HuH-7.5 (cell line): Measurements from ENCODE around the gene OR8D1.

Experiments used
- DNase-seq: peaks from one replicate; pipeline ENCODE4 v3.0.0; 2011; ENCODE audit warnings: low spot score

OR8D1 gene

DNA sequence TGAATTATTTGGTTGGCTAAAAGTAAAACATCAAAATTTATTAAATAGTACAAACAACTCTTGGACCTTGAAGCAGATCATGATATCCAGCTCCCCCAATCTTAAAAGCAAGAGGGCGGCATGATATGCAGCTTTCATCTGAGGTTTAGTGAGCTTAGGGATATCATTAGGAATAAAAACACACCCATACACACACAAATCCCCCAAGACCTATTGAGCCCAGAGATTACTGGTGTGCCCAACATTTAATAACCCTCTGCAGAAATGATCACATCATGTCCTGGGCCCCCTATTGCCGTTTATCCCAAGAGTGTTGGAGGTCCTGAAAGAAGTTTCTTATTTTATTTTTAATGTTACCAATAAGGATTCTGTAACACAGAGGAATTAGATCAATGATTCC lies at the start of gene OR8D1:
TSS of gene OR8D1 (minus strand) at position 101 of the 400 bp plus-strand sequence. CDS start 3,183 bp downstream, outside the sequence.
- no peak for DNase-seq

DNA sequence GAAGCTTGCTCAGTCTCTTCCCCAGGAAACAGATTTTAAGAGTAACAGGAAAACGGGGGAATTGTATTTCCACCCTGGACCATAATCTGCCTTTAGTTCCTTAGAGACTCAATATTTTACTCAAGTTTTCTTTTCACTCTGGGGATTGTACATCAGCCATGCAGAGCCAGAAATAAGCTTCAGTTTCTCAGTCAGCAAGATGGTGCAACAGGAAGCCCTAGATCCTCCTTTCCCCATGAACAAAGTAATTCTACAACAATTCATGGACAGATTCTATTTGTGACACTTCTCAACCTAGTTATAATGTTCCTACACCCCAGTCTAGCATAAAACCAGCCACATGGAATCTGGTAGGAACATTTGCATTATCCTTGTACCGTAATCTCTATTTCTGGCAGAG lies 45.8 kb upstream of the OR8D1 start:
- no peak for DNase-seq

- no peak for DNase-seq
Observed at GRCh38 chr11:124346311-124346955, 32.7 kb upstream of the OR8D1 start.

GRCh38 chr11:124344346-124344745 lies 30.6 kb upstream of the OR8D1 start:
- no peak for DNase-seq

DNA sequence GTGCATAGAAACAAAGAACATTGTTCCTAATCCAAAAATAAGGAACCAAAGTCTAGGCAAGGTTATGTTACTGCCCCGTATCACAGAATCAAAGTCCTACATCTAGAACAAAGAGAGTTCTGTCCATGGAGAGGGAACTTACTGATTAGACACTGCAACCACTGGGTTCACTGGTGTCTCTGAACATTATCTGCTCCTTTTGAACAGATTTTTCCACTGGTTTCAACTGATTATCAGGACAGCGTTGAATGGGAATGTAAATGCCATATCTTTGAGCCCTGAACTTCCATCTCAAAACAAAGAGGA lies 26.3 kb upstream of the OR8D1 start:
- no peak for DNase-seq

GRCh38 chr11:124339396-124340141 lies 25.8 kb upstream of the OR8D1 start:
- no peak for DNase-seq

- no peak for DNase-seq
Observed at GRCh38 chr11:124331873-124332272, 18.1 kb upstream of the OR8D1 start.

- no peak for DNase-seq
Observed at GRCh38 chr11:124329787-124330478, 16.2 kb upstream of the OR8D1 start.

DNA sequence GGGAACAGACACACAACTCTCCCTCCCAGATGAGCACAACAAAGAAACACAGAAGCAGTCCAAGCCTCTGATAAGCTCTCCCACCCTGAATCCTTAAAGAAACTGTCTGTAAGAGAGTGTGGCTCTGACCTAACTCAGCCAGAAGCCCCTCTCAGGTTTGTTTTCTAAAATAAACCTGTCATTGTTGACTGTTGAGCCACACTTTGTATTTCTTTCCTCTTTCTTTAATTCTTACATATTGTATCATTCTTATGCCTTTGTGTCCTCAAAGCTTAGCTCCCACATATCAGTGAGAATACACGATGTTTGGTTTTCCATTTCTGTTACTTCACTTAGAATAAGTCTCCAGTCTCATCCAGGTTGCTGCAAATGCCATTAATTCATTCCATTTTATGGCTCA lies 14.0 kb upstream of the OR8D1 start:
- DNase-seq = no peak

GRCh38 chr11:124322356-124322755 lies 8.6 kb upstream of the OR8D1 start:
- DNase-seq = no peak

- no peak for DNase-seq
Observed at GRCh38 chr11:124320097-124320496, 6.3 kb upstream of the OR8D1 start, which contains the start of gene OR8D2. Gene OR8D2 (minus strand): TSS chr11:124320197. CDS start chr11:124320197, 0 bp downstream.

- no peak for DNase-seq
Observed at GRCh38 chr11:124315052-124315451, 1.3 kb upstream of the OR8D1 start.

DNA sequence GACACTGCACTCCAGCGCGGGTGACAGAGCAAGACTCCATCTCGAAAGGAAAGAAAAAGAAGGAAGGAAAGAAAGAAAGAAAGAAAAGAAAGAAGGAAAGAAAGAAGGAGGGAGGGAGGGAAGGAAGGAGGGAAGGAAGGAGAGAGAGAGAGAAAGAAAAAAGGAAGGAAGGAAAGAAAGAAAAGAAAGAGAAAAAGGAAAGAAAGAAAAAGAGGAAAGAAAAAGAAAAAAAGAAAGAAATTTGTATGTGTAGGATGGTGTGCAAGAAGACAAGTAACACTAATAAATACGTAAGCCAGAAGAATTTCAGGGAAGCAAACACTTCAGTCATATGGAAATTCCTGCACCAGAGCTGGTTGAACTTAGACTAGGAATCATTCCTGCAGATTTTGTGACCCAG lies 618 bp downstream of the OR8D1 start:
- no peak for DNase-seq

GRCh38 chr11:124311670-124312069 lies 2.1 kb downstream of the OR8D1 start:
- DNase-seq = no peak

GRCh38 chr11:124311269-124311668 lies 2.5 kb downstream of the OR8D1 start:
- DNase-seq = no peak

GRCh38 chr11:124310721-124311120 lies 3.0 kb downstream of the OR8D1 start:
- DNase-seq = no peak

- no peak for DNase-seq
Observed at GRCh38 chr11:124307093-124307492, 6.7 kb downstream of the OR8D1 start.

DNA sequence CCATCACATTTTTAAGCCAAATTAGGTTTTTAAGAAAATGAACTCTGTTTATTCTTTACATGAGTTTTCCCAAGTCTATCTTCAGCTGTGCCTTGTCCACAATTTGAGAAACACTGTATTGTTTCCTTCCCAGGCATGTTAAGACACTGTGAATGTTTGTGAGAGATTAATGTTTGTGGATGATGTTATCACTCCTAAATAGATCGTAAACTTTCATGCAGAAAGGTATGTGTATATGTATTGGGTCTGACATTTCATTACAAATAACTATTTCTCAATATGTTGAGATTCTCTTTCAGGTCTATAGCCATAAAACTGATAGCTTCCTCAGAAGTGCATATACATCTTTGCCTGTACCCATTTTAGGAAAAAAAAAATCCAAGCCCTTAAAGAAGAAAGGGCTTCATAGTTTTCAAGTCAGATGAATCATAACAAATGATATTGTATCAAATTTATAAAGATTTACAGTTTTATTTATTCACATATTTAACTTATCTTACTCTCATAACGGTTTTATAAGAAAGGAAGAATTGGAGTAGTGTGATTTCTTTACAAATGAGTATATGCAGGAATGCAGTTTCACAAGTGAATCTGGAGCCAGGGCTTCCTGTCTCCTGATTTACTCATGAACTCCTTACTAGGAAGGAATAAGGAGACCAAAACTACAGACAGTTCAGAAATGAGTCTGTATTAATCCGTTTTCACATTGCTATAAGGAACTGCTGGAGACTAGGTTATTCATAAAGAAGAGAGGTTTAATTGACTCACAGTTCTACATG lies 11.2 kb downstream of the OR8D1 start:
- no peak for DNase-seq

- DNase-seq = no peak
Observed at GRCh38 chr11:124301548-124301947, 12.2 kb downstream of the OR8D1 start.

DNA sequence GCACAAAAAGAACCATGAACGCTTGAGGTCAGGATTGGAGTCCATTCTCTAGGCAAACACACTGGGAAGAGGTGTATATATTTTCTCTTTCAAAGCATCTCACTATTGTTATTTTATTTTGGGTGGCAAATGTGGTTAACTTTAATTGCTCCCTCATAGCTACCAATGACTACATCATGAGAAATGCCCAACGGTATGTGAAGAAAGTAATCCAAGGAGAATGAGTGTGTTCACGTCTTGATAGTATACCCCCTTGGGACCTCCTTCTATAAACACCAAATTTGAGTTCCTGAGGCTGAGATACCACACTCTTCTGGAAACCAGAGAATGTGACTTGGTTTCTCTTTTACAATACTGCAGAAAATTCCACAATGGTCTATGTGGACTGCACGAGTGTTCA lies 15.8 kb downstream of the OR8D1 start:
- no peak for DNase-seq

DNA sequence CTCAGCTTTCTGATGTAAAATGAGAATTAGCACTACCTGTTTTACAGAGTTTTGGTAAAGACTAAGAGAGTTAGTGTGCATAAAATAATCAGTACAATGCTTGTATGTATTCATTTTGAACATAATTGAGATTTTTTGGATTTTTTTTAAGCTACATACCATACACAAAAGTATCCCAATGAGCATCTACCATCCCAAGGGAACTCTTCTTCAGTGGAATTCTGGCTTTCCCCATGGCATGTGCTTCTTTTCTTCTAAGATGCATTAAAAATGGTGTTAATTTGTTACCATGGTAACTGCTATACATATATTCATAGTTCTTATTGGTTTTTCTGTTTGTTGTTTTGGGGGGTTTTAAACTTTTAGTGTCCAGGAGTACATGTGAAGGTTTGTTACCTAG lies 17.7 kb downstream of the OR8D1 start:
- no peak for DNase-seq

GRCh38 chr11:124294687-124295086 lies 19.1 kb downstream of the OR8D1 start:
- no peak for DNase-seq
